Astrocyte (in vitro differentiated cells and primary cell): ENCODE measurements around the gene RANBP17. TPM values are rescaled to one million over a fixed set of nuclear protein-coding genes. Genes with fewer than 3 reads are reported as not detected.
A peak's percentile ranks its signal among the peaks of the same experiment; 100 is the strongest.

ENCODE experiments used
- DNase-seq: peaks from one replicate; pipeline ENCODE4 v3.0.0-alpha.2; 2010; ENCODE audit warnings: low read depth
- FAIRE-seq: peaks from 2 replicates; lab custom pipeline; 2011; peaks lifted over from hg19 to GRCh38; lab: Jason Lieb, UNC
- H2AFZ ChIP-seq: 2 replicates; pipeline ENCODE4 v1.6.0; 2012; ENCODE audit warnings: low read depth, low read length, inconsistent platforms
- H3K27ac ChIP-seq: 2 replicates; pipeline ENCODE4 v1.5.1; 2011; ENCODE audit warnings: low read depth, low read length, inconsistent platforms
- H3K27me3 ChIP-seq: 2 replicates; pipeline ENCODE4 v1.6.0; 2011; ENCODE audit warnings: low read length, inconsistent platforms; ENCODE audit not compliant: insufficient read depth
- H3K36me3 ChIP-seq: 2 replicates; pipeline ENCODE4 v1.5.1; 2011; ENCODE audit warnings: low read length, inconsistent platforms; ENCODE audit not compliant: insufficient read depth
- H3K4me1 ChIP-seq: 2 replicates; pipeline ENCODE4 v1.5.1; 2011; ENCODE audit warnings: low read length, inconsistent platforms; ENCODE audit not compliant: insufficient read depth
- H3K4me2 ChIP-seq: 2 replicates; pipeline ENCODE4 v1.6.0; 2012; ENCODE audit warnings: low read length, inconsistent platforms
- H3K4me3 ChIP-seq: 2 replicates; pipeline ENCODE4 v1.5.1; 2011; ENCODE audit warnings: low read depth, mild to moderate bottlenecking, low read length, inconsistent platforms; ENCODE audit not compliant: insufficient read depth
- H3K79me2 ChIP-seq: 2 replicates; pipeline ENCODE4 v1.6.0; 2012; ENCODE audit warnings: mild to moderate bottlenecking, low read length, inconsistent platforms; ENCODE audit not compliant: insufficient read depth
- H3K9ac ChIP-seq: 2 replicates; pipeline ENCODE4 v1.6.0; 2012; ENCODE audit warnings: mild to moderate bottlenecking, low read length, inconsistent platforms
- H3K9me3 ChIP-seq: 2 replicates; pipeline ENCODE4 v1.5.1; 2012; ENCODE audit warnings: low read depth, mild to moderate bottlenecking, low read length, inconsistent platforms; ENCODE audit not compliant: insufficient read depth
- H4K20me1 ChIP-seq: 2 replicates; pipeline ENCODE4 v1.6.0; 2012; ENCODE audit warnings: low read length, inconsistent platforms; ENCODE audit not compliant: insufficient read depth
- H3K27ac Mint-ChIP-seq: one replicate; pipeline ENCODE4 v1.8.0; 2021; ENCODE audit warnings: mild to moderate bottlenecking, mixed read lengths; ENCODE audit not compliant: unreplicated experiment
- H3K27me3 Mint-ChIP-seq: one replicate; pipeline ENCODE4 v1.8.0; 2021; ENCODE audit warnings: low read depth, mixed read lengths; ENCODE audit not compliant: unreplicated experiment
- H3K36me3 Mint-ChIP-seq: one replicate; pipeline ENCODE4 v1.8.0; 2021; ENCODE audit warnings: low read depth, mixed read lengths; ENCODE audit not compliant: unreplicated experiment
- H3K4me1 Mint-ChIP-seq: one replicate; pipeline ENCODE4 v1.8.0; 2021; ENCODE audit warnings: low read depth, mixed read lengths; ENCODE audit not compliant: unreplicated experiment
- H3K4me3 Mint-ChIP-seq: one replicate; pipeline ENCODE4 v1.8.0; 2021; ENCODE audit warnings: mild to moderate bottlenecking, moderate library complexity, mixed read lengths; ENCODE audit not compliant: unreplicated experiment
- H3K9me3 Mint-ChIP-seq: one replicate; pipeline ENCODE4 v1.8.0; 2021; ENCODE audit warnings: mild to moderate bottlenecking, mixed read lengths; ENCODE audit not compliant: unreplicated experiment
- CTCF ChIP-seq: IDR thresholded peaks from 2 replicates; pipeline ENCODE4 v1.5.1; 2011; ENCODE audit warnings: low read depth, mild to moderate bottlenecking, inconsistent platforms, low read length, moderate library complexity; ENCODE audit not compliant: insufficient read depth
- EZH2 ChIP-seq: IDR thresholded peaks from 2 replicates; pipeline ENCODE4 v1.6.1; 2012; ENCODE audit warnings: mild to moderate bottlenecking, low read length, inconsistent platforms; ENCODE audit not compliant: insufficient read depth
- total RNA-seq: library from RNA; stranded (reverse); gene quantifications from 2 replicates; pipeline ENCODE4 v1.2.1, GENCODE V29; 2021

The RANBP17 gene
- total RNA-seq, 1 donor from 2014 or later: 16.2 TPM

DNA sequence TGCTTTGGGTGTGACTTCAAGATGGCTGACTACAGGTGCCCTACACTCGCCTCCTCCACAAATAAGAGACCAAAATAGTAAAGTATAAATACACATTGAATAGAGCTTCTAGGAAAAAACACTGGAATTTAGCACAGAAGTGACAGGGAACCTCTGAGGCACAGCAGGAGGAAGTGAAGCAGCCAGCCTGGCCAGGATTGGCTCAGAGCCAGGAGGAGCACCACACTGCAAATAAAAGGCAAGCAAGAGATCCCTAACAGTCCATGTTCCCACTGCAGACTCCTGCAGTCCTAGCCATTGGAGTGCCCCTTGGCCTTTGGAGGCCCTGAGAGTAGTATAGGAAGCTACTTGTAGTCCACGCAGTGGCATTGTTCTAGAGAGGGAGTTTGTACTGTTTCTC is 260.6 kb downstream of the RANBP17 start:
- no peak overlapping the region for H3K27ac Mint-ChIP-seq
- no peak overlapping the region for H3K27ac ChIP-seq
- no peak overlapping the region for H3K4me3 Mint-ChIP-seq

DNA sequence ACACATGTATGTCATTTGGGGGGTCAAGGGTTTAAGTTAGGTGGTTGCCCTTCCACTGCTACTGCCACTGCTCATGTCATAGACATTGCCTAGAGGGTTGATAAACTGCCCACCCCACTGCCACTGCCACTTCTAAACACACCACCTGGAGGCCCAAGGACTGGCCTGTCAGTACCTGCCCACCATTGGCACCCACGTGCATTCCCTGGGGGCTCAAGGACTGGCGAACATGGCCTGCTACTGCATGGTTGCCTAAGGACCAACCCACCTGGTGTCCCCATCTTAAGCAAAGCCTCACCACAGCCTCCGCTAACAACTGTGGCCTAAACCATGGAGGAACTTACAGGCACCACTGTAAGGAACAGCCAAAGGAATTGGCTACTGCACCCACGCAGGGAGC is 261.6 kb downstream of the RANBP17 start:
- TF ChIP-seq CTCF: no peak
- no peak for TF ChIP-seq EZH2
- H3K27me3 ChIP-seq: no peaks in the 10 kb centered on the region
- Mint-ChIP-seq H3K27ac (no peak overlapping the region), H3K4me1 (peaks cover 10% of the 10 kb centered on the region), H3K4me3 (no peak overlapping the region), H3K9me3 (peaks cover 6% of the 10 kb centered on the region), H3K36me3 (peaks cover 7% of the 10 kb centered on the region), H3K27me3 (no peaks in the 10 kb centered on the region)
- no peak overlapping the region for H3K27ac ChIP-seq
- H3K4me1 ChIP-seq: no peaks in the 10 kb centered on the region
- no peak for FAIRE-seq
- no peaks in the 10 kb centered on the region for H3K36me3 ChIP-seq
- H3K9me3 ChIP-seq: no peaks in the 10 kb centered on the region
- H2AFZ ChIP-seq: no peak overlapping the region
- H3K4me2 ChIP-seq: no peak overlapping the region
- H4K20me1 ChIP-seq: no peaks in the 10 kb centered on the region
- H3K9ac ChIP-seq: no peak overlapping the region
- H3K79me2 ChIP-seq: no peaks in the 10 kb centered on the region
- no peak overlapping the region for H3K4me3 ChIP-seq
- no peak for DNase-seq

More for the DNA sequence above, 260.6 kb downstream of the RANBP17 start:
- H3K9me3 Mint-ChIP-seq: peaks cover 6% of the 10 kb centered on the region
- Histone ChIP-seq H3K9me3 (no peaks in the 10 kb centered on the region), H3K4me3 (no peak overlapping the region), H3K9ac (no peak overlapping the region), H4K20me1 (no peaks in the 10 kb centered on the region), H3K79me2 (no peaks in the 10 kb centered on the region), H2AFZ (no peak overlapping the region), H3K4me1 (no peaks in the 10 kb centered on the region), H3K4me2 (no peak overlapping the region), H3K36me3 (no peaks in the 10 kb centered on the region), H3K27me3 (no peaks in the 10 kb centered on the region)
- peaks cover 7% of the 10 kb centered on the region for H3K36me3 Mint-ChIP-seq
- TF ChIP-seq CTCF: no peak
- peaks cover 10% of the 10 kb centered on the region for H3K4me1 Mint-ChIP-seq
- H3K27me3 Mint-ChIP-seq: no peaks in the 10 kb centered on the region
- DNase-seq (no peak), FAIRE-seq (no peak)

DNA sequence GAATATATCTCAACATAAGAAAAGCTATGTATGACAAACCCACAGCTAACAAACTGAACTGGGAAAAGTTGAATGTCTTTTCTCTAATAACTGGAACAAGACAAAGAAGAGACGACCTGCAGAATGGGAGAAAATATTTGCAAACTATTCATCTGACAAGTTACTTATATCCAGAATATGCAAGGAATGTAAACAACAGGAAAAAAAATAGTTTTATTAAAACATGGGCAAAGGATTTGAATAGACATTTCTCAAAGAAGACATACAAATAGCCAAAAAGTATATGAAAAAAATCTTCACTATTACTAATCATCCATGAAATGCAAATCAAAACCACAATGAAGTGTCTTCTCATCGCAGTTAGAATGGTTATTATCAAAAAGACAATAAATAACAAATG is 265.5 kb downstream of the RANBP17 start:
- Mint-ChIP-seq H3K9me3 (no peaks in the 10 kb centered on the region), H3K27ac (no peak overlapping the region), H3K4me3 (no peak overlapping the region), H3K4me1 (peaks cover 7% of the 10 kb centered on the region), H3K27me3 (no peaks in the 10 kb centered on the region), H3K36me3 (peaks cover 4% of the 10 kb centered on the region)
- no peak overlapping the region for H3K9ac ChIP-seq
- DNase-seq (peak; percentile 29), FAIRE-seq (peak; percentile 39)
- no peaks in the 10 kb centered on the region for H3K9me3 ChIP-seq
- no peaks in the 10 kb centered on the region for H4K20me1 ChIP-seq
- TF ChIP-seq EZH2 (no peak), CTCF (no peak)
- no peaks in the 10 kb centered on the region for H3K4me1 ChIP-seq
- H3K27me3 ChIP-seq: no peaks in the 10 kb centered on the region
- no peak overlapping the region for H2AFZ ChIP-seq
- no peaks in the 10 kb centered on the region for H3K79me2 ChIP-seq
- no peak overlapping the region for H3K27ac ChIP-seq
- no peaks in the 10 kb centered on the region for H3K36me3 ChIP-seq
- H3K4me3 ChIP-seq: no peak overlapping the region
- no peak overlapping the region for H3K4me2 ChIP-seq
